Activated CD4-positive, alpha-beta T cell treated with anti-CD3 and anti-CD28 coated beads, Interleukin-2, Interleukin-6, amounts not matched to agents 100 ng/mL and 50 ng/mL, durations not matched to agents 16 hours and 8 hours (primary cell): Measurements from ENCODE around the gene SNED1.

Experiments used
- DNase-seq: peaks from one replicate; pipeline ENCODE4 v3.0.0-alpha.2; 2020

SNED1 gene

GRCh38 chr2:241030883-241031282 is 32.5 kb downstream of the SNED1 start:
- no peak for DNase-seq

- no peak for DNase-seq
Measured at GRCh38 chr2:241031436-241032165, 33.2 kb downstream of the SNED1 start.

- no peak for DNase-seq
Measured at GRCh38 chr2:241033336-241033987, 35.0 kb downstream of the SNED1 start.

GRCh38 chr2:241033994-241034393 is 35.6 kb downstream of the SNED1 start:
- DNase-seq = no peak

GRCh38 chr2:241034490-241035141 is 36.2 kb downstream of the SNED1 start:
- DNase-seq = no peak

GRCh38 chr2:241035142-241035817 is 36.9 kb downstream of the SNED1 start:
- no peak for DNase-seq

- peak; percentile 6 for DNase-seq
Measured at GRCh38 chr2:241035818-241036396, 37.5 kb downstream of the SNED1 start.

GRCh38 chr2:241036397-241036963 is 38.1 kb downstream of the SNED1 start:
- DNase-seq = peak; percentile 55

GRCh38 chr2:241036964-241037421 is 38.6 kb downstream of the SNED1 start:
- DNase-seq = no peak

GRCh38 chr2:241037498-241037897 is 39.1 kb downstream of the SNED1 start:
- no peak for DNase-seq

GRCh38 chr2:241038374-241039180 is 40.2 kb downstream of the SNED1 start:
- DNase-seq = no peak

- DNase-seq = no peak
Measured at GRCh38 chr2:241039416-241039815, 41.0 kb downstream of the SNED1 start.

GRCh38 chr2:241040081-241040803 is 41.8 kb downstream of the SNED1 start:
- DNase-seq = no peak

GRCh38 chr2:241041589-241042158 is 43.3 kb downstream of the SNED1 start:
- DNase-seq = peak; percentile 12

- no peak for DNase-seq
Measured at GRCh38 chr2:241043581-241043980, 45.2 kb downstream of the SNED1 start.

GRCh38 chr2:241047253-241048010 is 49.0 kb downstream of the SNED1 start:
- DNase-seq = no peak

- no peak for DNase-seq
Measured at GRCh38 chr2:241048149-241048948, 49.9 kb downstream of the SNED1 start.

- no peak for DNase-seq
Measured at GRCh38 chr2:241048949-241049343, 50.5 kb downstream of the SNED1 start.
